Cerebellar nuclear complex (tissue), 1 donor: ENCODE results near the gene FREM3.
"Not testable (repeated sequence)": the region's sequence is repeated elsewhere in the genome, so short reads cannot be mapped to it uniquely, and the experiment has no call there.

Source experiments
- DNase-seq, 2 experiments: peaks; one replicate each; lab custom pipeline; 2025; lab: John Stamatoyannopoulos, UW

FREM3 gene

DNA sequence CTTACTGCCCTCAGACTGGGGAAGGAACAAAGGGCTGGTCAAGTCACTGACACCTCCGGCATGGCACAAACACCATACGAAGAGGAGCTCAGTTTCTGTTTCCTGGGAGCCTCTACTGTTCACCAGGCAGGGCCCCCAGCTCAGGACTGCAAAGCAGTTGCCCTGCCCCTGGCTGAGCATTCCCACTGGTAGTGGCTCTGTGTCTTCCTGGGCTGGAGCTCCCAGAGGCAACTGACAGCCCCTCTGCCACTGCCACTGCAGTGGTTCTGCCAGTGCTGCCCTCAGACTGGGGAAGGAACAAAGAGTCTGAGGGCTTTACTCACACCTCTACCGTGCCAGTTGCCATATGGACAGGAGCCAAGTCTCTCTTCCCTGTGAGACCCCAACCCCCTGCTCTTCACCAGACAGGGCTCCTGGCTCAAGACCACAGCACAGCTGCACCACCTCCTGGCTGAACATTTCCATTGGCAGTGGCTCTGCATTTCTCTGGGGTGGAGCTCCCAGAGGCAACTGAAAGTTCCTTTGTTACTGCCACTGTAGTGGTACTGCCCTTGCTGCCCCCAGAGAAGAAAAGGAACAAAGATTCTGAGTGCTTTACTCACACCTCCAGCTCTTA is 119.0 kb downstream of the FREM3 start:
- no peak for DNase-seq

DNA sequence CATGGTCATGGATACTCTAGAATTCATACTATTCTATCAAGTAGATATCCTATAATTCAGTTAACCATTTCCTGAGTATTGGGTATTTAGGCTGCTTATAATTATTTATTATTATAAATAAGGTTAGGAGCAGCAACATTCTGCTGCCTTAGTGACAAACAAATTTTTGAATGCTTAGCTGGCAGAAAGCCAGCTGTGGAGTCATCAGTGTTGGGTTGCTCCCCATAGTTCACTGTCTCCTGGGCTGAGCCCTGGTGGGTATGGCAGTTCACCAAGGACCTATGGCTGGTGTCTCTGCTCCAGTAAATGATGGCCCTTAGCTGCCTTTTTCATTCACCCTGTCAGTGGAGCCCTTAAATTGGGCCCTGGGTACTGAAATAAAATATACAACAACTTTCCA is 125.1 kb downstream of the FREM3 start:
- no peak for DNase-seq

- DNase-seq: no peak
Observed at GRCh38 chr4:143564472-143564871, 136.0 kb downstream of the FREM3 start.

- no peak for DNase-seq
Observed at GRCh38 chr4:143559757-143560147, 140.7 kb downstream of the FREM3 start.

DNA sequence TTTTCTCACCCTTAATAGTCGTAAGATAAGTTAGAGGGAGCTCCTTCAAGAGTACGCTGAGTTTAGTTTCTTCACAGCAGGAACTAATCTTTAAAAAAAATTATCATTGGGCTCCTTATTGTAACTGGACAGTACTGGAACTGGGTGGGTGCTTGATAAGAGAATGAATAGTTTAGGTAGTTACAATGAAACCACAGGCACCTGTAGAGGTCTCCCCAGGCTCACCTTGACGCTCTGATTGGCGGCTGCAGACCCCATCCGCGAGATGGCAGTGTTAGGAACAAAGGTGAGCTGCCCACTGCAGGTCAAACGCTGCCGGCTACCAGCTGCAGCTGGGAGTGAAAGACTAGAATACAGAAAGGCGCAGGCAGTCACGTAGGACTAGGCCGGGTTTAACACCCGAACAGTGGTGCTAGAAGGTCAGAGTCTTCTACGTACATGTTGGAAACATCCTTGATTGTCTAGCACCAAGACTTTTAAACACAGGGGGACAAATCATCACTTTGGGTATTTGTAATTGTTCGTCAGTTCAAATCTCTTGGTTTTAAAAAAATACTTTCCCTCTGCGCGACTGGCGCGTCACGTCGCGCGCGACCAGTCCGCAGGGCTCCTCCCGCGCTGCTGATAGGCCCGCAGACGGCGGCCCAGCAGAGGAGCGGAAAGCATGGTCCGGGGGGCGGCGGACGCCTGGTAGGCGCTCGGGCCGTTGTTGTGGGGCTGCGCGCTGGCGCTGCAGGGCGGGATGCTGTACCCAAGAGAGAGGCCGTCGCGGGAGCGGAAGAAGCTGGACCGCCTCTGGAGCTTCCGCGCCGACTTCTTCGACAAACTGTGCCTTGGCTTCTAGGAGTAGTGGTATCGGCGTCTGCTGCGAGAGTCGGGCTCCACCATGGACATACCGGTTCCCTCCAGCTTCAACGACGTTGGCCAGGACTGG is 141.4 kb downstream of the FREM3 start:
- DNase-seq: no peak

DNA sequence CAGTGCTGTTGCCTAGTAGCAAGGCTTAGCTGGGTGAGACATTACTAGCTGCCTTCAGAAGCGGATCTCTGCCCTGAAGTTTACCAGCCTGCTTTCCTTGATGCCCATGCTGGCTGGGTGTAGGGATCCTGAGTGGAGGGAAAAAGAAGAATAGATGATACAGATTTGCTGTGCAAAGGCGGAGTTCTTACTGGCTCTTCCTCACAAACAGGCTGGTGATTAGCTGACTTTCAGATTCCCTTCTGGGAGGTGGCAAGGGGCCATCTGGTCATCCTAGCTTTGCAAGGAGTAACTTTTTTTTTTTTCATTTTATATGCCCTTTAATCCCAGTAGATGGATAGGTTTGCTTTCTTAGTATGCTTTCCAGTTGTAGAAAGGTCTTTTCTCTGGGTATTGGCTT is 142.2 kb downstream of the FREM3 start:
- DNase-seq: no peak

GRCh38 chr4:143555676-143556075 is 144.8 kb downstream of the FREM3 start:
- DNase-seq: no peak

DNA sequence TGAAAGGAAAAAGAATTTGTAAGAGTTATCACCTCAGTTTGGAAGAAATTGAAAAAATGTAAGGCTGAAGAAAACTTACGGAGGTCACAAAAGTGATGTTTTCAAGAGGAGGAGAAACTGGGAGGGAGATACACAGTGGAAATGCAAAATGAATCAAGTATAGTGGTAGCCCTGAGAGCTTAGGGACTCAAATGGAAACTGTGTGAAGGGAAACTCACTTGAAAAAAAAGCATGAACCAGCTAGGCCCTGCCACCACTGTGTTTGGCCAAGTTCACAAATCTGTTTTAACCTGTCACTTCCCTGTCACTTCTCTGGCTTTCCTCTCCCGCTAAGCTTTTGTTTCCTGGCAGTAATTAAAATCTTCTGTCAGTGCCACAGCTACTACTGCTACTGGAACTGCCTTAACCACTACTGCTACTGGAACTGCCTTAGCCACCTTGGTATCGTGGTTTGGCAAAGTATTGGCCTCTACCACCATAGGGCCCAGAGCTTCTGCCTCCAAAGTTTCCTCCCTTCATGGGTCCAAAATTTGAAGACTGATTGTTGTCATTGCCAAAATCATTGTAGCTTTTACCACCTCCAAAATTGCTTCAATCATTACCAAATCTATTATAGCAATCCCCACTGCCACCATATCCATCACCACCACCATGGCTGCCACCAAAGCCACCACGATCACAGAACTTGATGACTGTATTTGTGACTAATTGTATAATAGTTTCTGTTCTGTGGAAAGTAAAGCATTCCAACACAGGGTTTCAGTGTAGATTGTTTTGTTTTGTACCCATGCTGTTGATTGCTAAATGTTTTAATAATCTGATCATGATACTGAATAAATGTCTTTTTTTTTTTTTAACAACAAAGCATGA is 145.5 kb downstream of the FREM3 start:
- no peak for DNase-seq

GRCh38 chr4:143549928-143550327 is 150.5 kb downstream of the FREM3 start:
- DNase-seq: no peak

DNA sequence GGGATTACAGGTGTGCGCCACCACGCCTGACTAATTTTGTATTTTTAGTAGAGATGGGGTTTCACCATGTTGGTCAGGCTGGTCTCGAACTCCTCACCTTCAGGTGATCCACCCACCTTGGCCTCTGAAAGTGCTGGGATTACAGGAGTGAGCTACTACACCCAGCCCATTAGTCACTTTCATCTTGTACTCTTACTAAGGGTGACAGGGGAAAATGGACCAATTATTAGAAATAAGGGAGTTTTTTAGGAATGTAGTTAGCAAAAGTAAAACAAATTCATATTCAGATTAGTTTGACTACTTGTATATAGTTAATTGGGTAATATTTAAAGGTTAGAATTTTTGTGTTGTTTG is 160.8 kb downstream of the FREM3 start:
- no peak for DNase-seq

GRCh38 chr4:143538979-143539669 is 161.4 kb downstream of the FREM3 start:
- DNase-seq: no peak

GRCh38 chr4:143531788-143532491 is 168.5 kb downstream of the FREM3 start:
- no peak for DNase-seq

- DNase-seq: no peak
Observed at GRCh38 chr4:143531380-143531779, 169.1 kb downstream of the FREM3 start.

GRCh38 chr4:143528046-143528445 is 172.4 kb downstream of the FREM3 start:
- DNase-seq: not testable (repeated sequence)
